ENCODE results near the gene FMNL3. TPM values are rescaled to one million over a fixed set of nuclear protein-coding genes. Genes with fewer than 3 reads are reported as not detected.

FMNL3 gene
- total and polyA plus RNA-seq, 5 donors from 2014 or later: 3.8 to 21.4 (median 6.0) TPM

GRCh38 chr12:49622501-49623141 lies 84.6 kb downstream of the FMNL3 start:
- peaks cover 0 to 1% (median 0%) of the 10 kb centered on the region in 7 donors for H3K9me3 Mint-ChIP-seq
- H3K27ac Mint-ChIP-seq: peak overlapping the region; percentile 85 to 95 (median 92)
- H3K36me3 Mint-ChIP-seq: no peaks in the 10 kb centered on the region
- H3K4me1 Mint-ChIP-seq: peaks cover 10 to 34% (median 21%) of the 10 kb centered on the region in 4 donors
- H3K27ac ChIP-seq (ENCODE audit: insufficient read depth, low read length, poor library complexity, severe bottlenecking): peak overlapping the region; percentile 78
- H3K36me3 ChIP-seq (ENCODE audit: control insufficient read depth, insufficient read depth, low read length): no peaks in the 10 kb centered on the region
- H3K27me3 ChIP-seq (ENCODE audit: control insufficient read depth, insufficient read depth, low read length): peaks cover 13% of the 10 kb centered on the region
- no peaks in the 10 kb centered on the region for H3K9me3 ChIP-seq (ENCODE audit: control insufficient read depth in 2 of 2, low read length in 2 of 2)
- DNase-seq (peak; percentile 45 to 84 (median 62)), ATAC-seq (ENCODE audit: low read depth in 2 of 2) (peak; percentile 27 to 38)
- H3K27me3 Mint-ChIP-seq: peaks cover 38% of the 10 kb centered on the region
- H3K4me1 ChIP-seq (ENCODE audit: control insufficient read depth, insufficient read depth, low read length, poor library complexity, severe bottlenecking): peaks cover 19% of the 10 kb centered on the region
- peak overlapping the region; percentile 83 for H3K4me3 ChIP-seq (ENCODE audit: low read depth, low read length)
- H3K4me3 Mint-ChIP-seq: peak overlapping the region; percentile 91 to 96 (median 92)

DNA sequence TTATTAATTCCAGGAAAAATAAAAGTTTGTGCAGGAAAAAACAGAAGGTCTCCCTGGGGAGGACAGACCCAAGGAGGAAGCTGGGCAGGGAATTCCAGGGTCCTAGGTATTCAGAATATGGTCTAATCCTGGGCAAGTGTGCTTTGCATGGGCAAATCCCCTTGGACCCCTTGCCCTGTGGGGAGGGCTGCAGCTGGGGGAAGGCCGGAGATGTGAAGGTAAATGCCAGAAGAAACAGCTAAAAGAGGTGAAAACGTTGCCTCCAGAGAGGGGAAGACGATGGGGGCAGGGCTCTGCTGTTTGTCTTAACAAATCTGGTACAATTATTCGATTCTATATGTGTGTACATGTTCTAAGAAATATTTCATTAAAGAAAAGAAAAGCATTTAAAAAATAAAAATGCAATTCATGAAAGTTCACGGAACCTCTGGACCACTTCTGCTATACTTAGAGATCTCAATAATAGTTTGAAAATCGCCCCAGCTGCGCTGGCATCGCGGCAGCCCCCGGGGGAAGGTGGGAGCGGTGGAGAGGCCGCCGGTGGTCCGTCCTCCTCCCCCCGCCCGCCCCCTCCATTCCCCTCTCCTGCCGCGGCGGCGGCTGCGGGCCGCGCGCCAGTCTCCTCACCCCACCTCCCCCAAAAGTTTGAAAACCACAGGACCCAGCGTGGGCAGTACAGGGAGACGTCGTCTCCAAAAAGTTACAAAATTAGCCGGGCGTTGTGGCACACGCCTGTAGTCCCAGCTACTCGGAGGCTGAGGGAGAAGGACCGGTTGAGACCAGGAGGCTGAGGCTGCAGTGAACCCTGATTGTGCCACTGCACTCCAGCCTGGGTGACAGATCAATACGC lies 85.3 kb downstream of the FMNL3 start:
- H3K4me3 ChIP-seq (ENCODE audit: low read depth, low read length): peak overlapping the region; percentile 83
- H3K27me3 ChIP-seq (ENCODE audit: control insufficient read depth, insufficient read depth, low read length): peaks cover 14% of the 10 kb centered on the region
- Mint-ChIP-seq H3K27ac (peak overlapping the region; percentile 85 to 95 (median 92)), H3K4me1 (peaks cover 10 to 34% (median 21%) of the 10 kb centered on the region in 4 donors), H3K27me3 (peaks cover 40% of the 10 kb centered on the region), H3K4me3 (peak overlapping the region; percentile 91 to 96 (median 92)), H3K36me3 (no peaks in the 10 kb centered on the region), H3K9me3 (peaks cover 0 to 1% (median 0%) of the 10 kb centered on the region in 7 donors)
- DNase-seq (no peak), ATAC-seq (ENCODE audit: low read depth in 2 of 2) (no peak)
- H3K4me1 ChIP-seq (ENCODE audit: control insufficient read depth, insufficient read depth, low read length, poor library complexity, severe bottlenecking): peaks cover 19% of the 10 kb centered on the region
- H3K27ac ChIP-seq (ENCODE audit: insufficient read depth, low read length, poor library complexity, severe bottlenecking): peak overlapping the region; percentile 78
- H3K9me3 ChIP-seq (ENCODE audit: control insufficient read depth in 2 of 2, low read length in 2 of 2): no peaks in the 10 kb centered on the region
- H3K36me3 ChIP-seq (ENCODE audit: control insufficient read depth, insufficient read depth, low read length): no peaks in the 10 kb centered on the region

DNA sequence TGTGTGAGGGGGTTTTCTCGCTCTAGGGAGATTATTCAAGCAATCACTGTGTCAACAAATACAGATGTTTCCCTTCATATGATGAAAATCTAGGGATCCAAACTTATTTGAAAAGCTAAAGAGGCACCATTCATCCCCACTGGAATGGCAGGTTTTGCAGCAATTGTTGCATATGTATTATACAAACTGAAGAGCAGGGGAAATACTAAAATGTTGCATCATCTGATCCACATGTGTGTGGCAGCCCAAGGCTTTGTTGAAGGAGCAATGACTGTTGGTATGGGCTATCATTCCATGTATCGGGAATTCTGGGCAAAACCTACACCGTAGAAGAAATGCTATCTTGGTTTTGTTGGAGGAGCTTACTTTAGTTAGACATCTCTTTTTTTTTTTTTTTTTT lies 87.9 kb downstream of the FMNL3 start:
- Histone ChIP-seq H3K9me3 (ENCODE audit: control insufficient read depth in 2 of 2, low read length in 2 of 2) (no peaks in the 10 kb centered on the region), H3K4me1 (ENCODE audit: control insufficient read depth, insufficient read depth, low read length, poor library complexity, severe bottlenecking) (peaks cover 19% of the 10 kb centered on the region), H3K36me3 (ENCODE audit: control insufficient read depth, insufficient read depth, low read length) (no peaks in the 10 kb centered on the region), H3K27me3 (ENCODE audit: control insufficient read depth, insufficient read depth, low read length) (peaks cover 18% of the 10 kb centered on the region), H3K4me3 (ENCODE audit: low read depth, low read length) (no peak overlapping the region), H3K27ac (ENCODE audit: insufficient read depth, low read length, poor library complexity, severe bottlenecking) (no peak overlapping the region)
- Mint-ChIP-seq H3K4me1 (peaks cover 6 to 34% (median 21%) of the 10 kb centered on the region in 4 donors), H3K9me3 (no peaks in the 10 kb centered on the region), H3K27me3 (peaks cover 51% of the 10 kb centered on the region), H3K27ac (no peak overlapping the region), H3K36me3 (no peaks in the 10 kb centered on the region), H3K4me3 (peak overlapping the region in 2 of 4 donors; percentile 76 to 78)
- DNase-seq (no peak), ATAC-seq (ENCODE audit: low read depth in 2 of 2) (no peak)

GRCh38 chr12:49618576-49618975 lies 88.6 kb downstream of the FMNL3 start:
- Mint-ChIP-seq H3K27me3 (peaks cover 48% of the 10 kb centered on the region), H3K4me3 (peak overlapping the region in 2 of 4 donors; percentile 76 to 95), H3K36me3 (no peaks in the 10 kb centered on the region), H3K9me3 (no peaks in the 10 kb centered on the region), H3K4me1 (peaks cover 4 to 34% (median 20%) of the 10 kb centered on the region in 4 donors), H3K27ac (peak overlapping the region in 1 of 3 donors; percentile 0)
- ATAC-seq (ENCODE audit: low read depth in 2 of 2) (no peak), DNase-seq (no peak)
- Histone ChIP-seq H3K27me3 (ENCODE audit: control insufficient read depth, insufficient read depth, low read length) (peaks cover 20% of the 10 kb centered on the region), H3K36me3 (ENCODE audit: control insufficient read depth, insufficient read depth, low read length) (no peaks in the 10 kb centered on the region), H3K27ac (ENCODE audit: insufficient read depth, low read length, poor library complexity, severe bottlenecking) (no peak overlapping the region), H3K9me3 (ENCODE audit: control insufficient read depth in 2 of 2, low read length in 2 of 2) (no peaks in the 10 kb centered on the region), H3K4me3 (ENCODE audit: low read depth, low read length) (no peak overlapping the region), H3K4me1 (ENCODE audit: control insufficient read depth, insufficient read depth, low read length, poor library complexity, severe bottlenecking) (peaks cover 19% of the 10 kb centered on the region)

- Mint-ChIP-seq H3K4me1 (peaks cover 4 to 21% (median 17%) of the 10 kb centered on the region in 4 donors), H3K27ac (no peak overlapping the region), H3K36me3 (no peaks in the 10 kb centered on the region), H3K9me3 (peaks cover 0 to 6% (median 0%) of the 10 kb centered on the region in 7 donors), H3K4me3 (no peak overlapping the region), H3K27me3 (peaks cover 42% of the 10 kb centered on the region)
- Histone ChIP-seq H3K4me3 (ENCODE audit: low read depth, low read length) (no peak overlapping the region), H3K9me3 (ENCODE audit: control insufficient read depth in 2 of 2, low read length in 2 of 2) (no peaks in the 10 kb centered on the region), H3K4me1 (ENCODE audit: control insufficient read depth, insufficient read depth, low read length, poor library complexity, severe bottlenecking) (peaks cover 6% of the 10 kb centered on the region), H3K27me3 (ENCODE audit: control insufficient read depth, insufficient read depth, low read length) (peaks cover 20% of the 10 kb centered on the region), H3K36me3 (ENCODE audit: control insufficient read depth, insufficient read depth, low read length) (no peaks in the 10 kb centered on the region), H3K27ac (ENCODE audit: insufficient read depth, low read length, poor library complexity, severe bottlenecking) (no peak overlapping the region)
- ATAC-seq (ENCODE audit: low read depth in 2 of 2) (no peak), DNase-seq (no peak)
These were observed 90.5 kb downstream of the FMNL3 start for GRCh38 chr12:49616533-49617219.

DNA sequence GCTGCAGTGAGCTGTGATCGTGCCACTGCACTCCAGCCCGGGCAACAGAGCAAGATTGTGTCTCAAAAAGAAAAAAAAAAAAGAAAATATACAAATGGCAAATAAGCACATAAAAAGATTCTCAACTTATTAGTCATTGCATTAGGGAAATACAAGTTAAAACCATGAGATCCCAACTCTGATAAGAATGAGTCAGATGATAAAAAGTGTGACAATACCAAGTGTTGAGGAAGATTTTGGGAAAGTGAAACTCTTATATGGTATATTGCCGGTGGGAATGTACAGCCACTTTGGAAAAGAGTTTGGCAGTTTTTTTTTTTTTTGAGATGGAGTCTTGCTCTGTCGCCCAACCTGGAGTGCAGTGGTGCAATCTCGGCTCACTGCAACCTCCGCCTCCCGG lies 91.5 kb downstream of the FMNL3 start:
- DNase-seq: no peak
- Histone ChIP-seq H3K27ac (ENCODE audit: insufficient read depth, low read length, poor library complexity, severe bottlenecking) (no peak overlapping the region), H3K4me3 (ENCODE audit: low read depth, low read length) (no peak overlapping the region), H3K27me3 (ENCODE audit: control insufficient read depth, insufficient read depth, low read length) (peaks cover 20% of the 10 kb centered on the region), H3K9me3 (ENCODE audit: control insufficient read depth in 2 of 2, low read length in 2 of 2) (no peaks in the 10 kb centered on the region), H3K4me1 (ENCODE audit: control insufficient read depth, insufficient read depth, low read length, poor library complexity, severe bottlenecking) (no peaks in the 10 kb centered on the region), H3K36me3 (ENCODE audit: control insufficient read depth, insufficient read depth, low read length) (no peaks in the 10 kb centered on the region)
- H3K4me3 Mint-ChIP-seq: no peak overlapping the region
- no peak overlapping the region for H3K27ac Mint-ChIP-seq
- H3K27me3 Mint-ChIP-seq: peaks cover 38% of the 10 kb centered on the region
- peaks cover 0 to 6% (median 0%) of the 10 kb centered on the region in 7 donors for H3K9me3 Mint-ChIP-seq
- peaks cover 0 to 15% (median 9%) of the 10 kb centered on the region in 4 donors for H3K4me1 Mint-ChIP-seq
- H3K36me3 Mint-ChIP-seq: no peaks in the 10 kb centered on the region
- no peak for ATAC-seq (ENCODE audit: low read depth in 2 of 2)

- Histone ChIP-seq H3K9me3 (ENCODE audit: control insufficient read depth in 2 of 2, low read length in 2 of 2) (no peaks in the 10 kb centered on the region), H3K36me3 (ENCODE audit: control insufficient read depth, insufficient read depth, low read length) (no peaks in the 10 kb centered on the region), H3K4me3 (ENCODE audit: low read depth, low read length) (no peak overlapping the region), H3K27ac (ENCODE audit: insufficient read depth, low read length, poor library complexity, severe bottlenecking) (no peak overlapping the region), H3K27me3 (ENCODE audit: control insufficient read depth, insufficient read depth, low read length) (peaks cover 7% of the 10 kb centered on the region), H3K4me1 (ENCODE audit: control insufficient read depth, insufficient read depth, low read length, poor library complexity, severe bottlenecking) (no peaks in the 10 kb centered on the region)
- H3K9me3 Mint-ChIP-seq: peaks cover 0 to 7% (median 0%) of the 10 kb centered on the region in 7 donors
- no peak overlapping the region for H3K4me3 Mint-ChIP-seq
- H3K36me3 Mint-ChIP-seq: no peaks in the 10 kb centered on the region
- peaks cover 0 to 10% (median 2%) of the 10 kb centered on the region in 4 donors for H3K4me1 Mint-ChIP-seq
- no peak for DNase-seq
- peaks cover 33% of the 10 kb centered on the region for H3K27me3 Mint-ChIP-seq
- ATAC-seq (ENCODE audit: low read depth in 2 of 2): no peak
- H3K27ac Mint-ChIP-seq: no peak overlapping the region
These were observed 95.0 kb downstream of the FMNL3 start for GRCh38 chr12:49612210-49612609.

Measured in CD4-positive, CD25-positive, alpha-beta regulatory T cell (primary cell).